K562 (cell line): Measurements from ENCODE around the gene ULBP2. TPM values are rescaled to one million over a fixed set of nuclear protein-coding genes. Genes with fewer than 3 reads are reported as not detected.
"Not testable (repeated sequence)": the region's sequence is repeated elsewhere in the genome, so short reads cannot be mapped to it uniquely, and the experiment has no call there.

Experiments
- ATAC-seq: fragments of 200-7000 bp; cut with Tn5 transposase; 3 replicates; pipeline ENCODE4 v1.9.1; 2020; ENCODE audit warnings: moderate library complexity
- BruUV-seq: library from RNA; stranded (reverse); fragments of 400-500 nt; replicated peaks from 2 replicates; lab custom pipeline; 2021; lab: Mats Ljungman, UMichigan
- CTCF ChIA-PET: fragments of 300-600 bp; formaldehyde crosslinking; extraction: SDS; loops from one replicate; lab custom pipeline; 2021; ENCODE audit warnings: low intra/inter-chr PET ratio; lab: Yijun Ruan, JAX
- POLR2A ChIA-PET: fragments of 300-600, 350-650 bp; sonication (Branson Sonifier 250); formaldehyde crosslinking; extraction: SDS; loops from one replicate; lab custom pipeline; 2021; ENCODE audit warnings: antibody characterized with exemption, inconsistent platforms; lab: Yijun Ruan, JAX
- DNase-seq, 4 experiments: peaks; one replicate each; pipeline versions ENCODE4 v3.0.0 to v3.0.0-alpha.2; 2011 to 2018; ENCODE audit warnings: low spot score in 3 of 4, mixed read lengths in 3 of 4; ENCODE audit errors: extremely low read depth in 1 of 4
- FAIRE-seq: peaks from 2 replicates; lab custom pipeline; 2011; peaks lifted over from hg19 to GRCh38; lab: Jason Lieb, UNC
- H2AFZ ChIP-seq: 2 replicates; pipeline ENCODE4 v1.6.0; 2011; ENCODE audit warnings: low read depth, low read length, control low read depth, inconsistent platforms
- H3K27ac ChIP-seq: fragments of 200-600 bp; 3 replicates; pipeline ENCODE4 v1.8.0; 2011; ENCODE audit warnings: low read depth, mild to moderate bottlenecking, control low read depth, inconsistent platforms, low read length, moderate library complexity, mixed read lengths; ENCODE audit errors: extremely low read depth
- H3K27me3 ChIP-seq, 2 experiments: fragments of 300-600 bp in 1 of 2; 2 replicates in 1 of 2; 3 replicates in 1 of 2; pipeline versions ENCODE4 v1.6.0 to v1.8.0; 2011; ENCODE audit warnings: inconsistent platforms in 2 of 2, low read length in 2 of 2, mild to moderate bottlenecking in 1 of 2, mixed read lengths in 1 of 2, moderate library complexity in 1 of 2; ENCODE audit not compliant: control insufficient read depth in 2 of 2, insufficient read depth in 2 of 2
- H3K36me3 ChIP-seq: fragments of 300-600 bp; 3 replicates; pipeline ENCODE4 v1.8.0; 2011; ENCODE audit warnings: mild to moderate bottlenecking, low read length, inconsistent platforms; ENCODE audit not compliant: control insufficient read depth, insufficient read depth
- H3K4me1 ChIP-seq, 2 experiments: fragments of 200-600 bp in 1 of 2; replicated peaks in 1 of 2; 2 replicates in 1 of 2; 3 replicates in 1 of 2; pipeline versions ENCODE4 v1.5.1 to v1.8.0; 2011; ENCODE audit warnings: inconsistent platforms in 2 of 2, low read length in 2 of 2, mild to moderate bottlenecking in 1 of 2, mixed read lengths in 1 of 2, moderate library complexity in 1 of 2; ENCODE audit not compliant: control insufficient read depth in 2 of 2, insufficient read depth in 2 of 2
- H3K4me2 ChIP-seq: 2 replicates; pipeline ENCODE4 v1.6.1; 2011; ENCODE audit warnings: low read length, control low read depth, inconsistent platforms, mixed read lengths; ENCODE audit not compliant: insufficient read depth
- H3K4me3 ChIP-seq: fragments of 200-600 bp; sonication (generic), shearing (Covaris generic); 2 replicates; pipeline ENCODE4 v1.5.1; 2016; ENCODE audit warnings: control low read depth, inconsistent platforms
- H3K79me2 ChIP-seq: fragments of 200-600 bp; 3 replicates; pipeline ENCODE4 v1.8.0; 2011; ENCODE audit warnings: low read length, inconsistent platforms; ENCODE audit not compliant: control insufficient read depth, insufficient read depth
- H3K9ac ChIP-seq, 2 experiments: 2 replicates each; pipeline versions ENCODE4 v1.6.0 to v1.6.1; 2011; ENCODE audit warnings: low read depth in 2 of 2, low read length in 2 of 2, control low read depth in 1 of 2, inconsistent platforms in 1 of 2, mild to moderate bottlenecking in 1 of 2, mixed read lengths in 1 of 2; ENCODE audit not compliant: insufficient read depth in 1 of 2
- H3K9me1 ChIP-seq: one replicate; pipeline ENCODE4 v1.6.0; 2011; ENCODE audit warnings: inconsistent platforms, mild to moderate bottlenecking, low read length, moderate library complexity; ENCODE audit not compliant: control insufficient read depth, insufficient read depth
- H3K9me3 ChIP-seq: replicated peaks from 2 replicates; pipeline ENCODE4 v1.5.1; 2011; ENCODE audit warnings: low read depth, low read length, inconsistent platforms; ENCODE audit not compliant: control insufficient read depth, insufficient read depth
- H4K20me1 ChIP-seq: replicated peaks from 2 replicates; pipeline ENCODE4 v1.6.1; 2011; ENCODE audit warnings: low read length, inconsistent platforms, mixed read lengths; ENCODE audit not compliant: control insufficient read depth, insufficient read depth
- LARP7 ChIP-seq: fragments of 450-650 bp; IDR thresholded peaks from 2 replicates; pipeline ENCODE4 v1.6.1; 2016
- MAFG ChIP-seq: fragments of 450-650 bp; conservative IDR thresholded peaks from 2 replicates; pipeline ENCODE4 v1.6.1; 2016; ENCODE audit warnings: missing genetic modification characterization, missing compliant biosample characterization
- NONO ChIP-seq, 2 experiments: fragments of 200-400 bp in 1 of 2; fragments of 450-650 bp in 1 of 2; formaldehyde crosslinking in 1 of 2; IDR thresholded peaks; 2 replicates each; pipeline ENCODE4 v1.6.1; 2017; ENCODE audit warnings: low read depth in 2 of 2, mild to moderate bottlenecking in 2 of 2, moderate library complexity in 2 of 2, low read length in 1 of 2
- PREB ChIP-seq: sonication (generic); formaldehyde crosslinking; IDR thresholded peaks from 2 replicates; pipeline ENCODE4 v1.8.1; 2023; ENCODE audit warnings: mild to moderate bottlenecking, missing genetic modification reagents
- PRPF4 ChIP-seq: fragments of 200-400 bp; formaldehyde crosslinking; IDR thresholded peaks from one replicate; pipeline ENCODE4 v1.6.1; 2017; ENCODE audit warnings: low read length, low read depth, mild to moderate bottlenecking; ENCODE audit not compliant: insufficient read depth, poor library complexity, severe bottlenecking
- RB1 ChIP-seq: fragments of 450-650 bp; IDR thresholded peaks from 2 replicates; pipeline ENCODE4 v1.6.1; 2017; ENCODE audit warnings: low read depth, mild to moderate bottlenecking
- RFX1 ChIP-seq: fragments of 450-650 bp; IDR thresholded peaks from 2 replicates; pipeline ENCODE4 v1.6.1; 2016; ENCODE audit warnings: mild to moderate bottlenecking, moderate library complexity
- UBTF ChIP-seq, 2 experiments: IDR thresholded peaks; 2 replicates each; pipeline ENCODE4 v1.6.1; 2012; ENCODE audit warnings: improper control_type of control experiment in 2 of 2, low read depth in 2 of 2, low read length in 2 of 2, borderline replicate concordance in 1 of 2
- USF1 ChIP-seq: sonication (generic); formaldehyde crosslinking; IDR thresholded peaks from 2 replicates; pipeline ENCODE4 v1.9.0; 2022; ENCODE audit warnings: mild to moderate bottlenecking, missing genetic modification reagents
- ZNF121 ChIP-seq: sonication (generic); formaldehyde crosslinking; conservative IDR thresholded peaks from 2 replicates; pipeline ENCODE4 v1.8.0; 2022; ENCODE audit warnings: missing genetic modification reagents
- ZNF436 ChIP-seq: fragments of 250-450, 450-650 bp; sonication (Bioruptor Pico); formaldehyde crosslinking; IDR thresholded peaks from 2 replicates; pipeline ENCODE4 v1.7.0; 2020; ENCODE audit warnings: mild to moderate bottlenecking
- WGBS: fragments of 100-300 bp; shearing (Covaris generic); methylation state at CpG from one replicate; pipeline ENCODE4 v1.1.6; 2016; ENCODE audit warnings: low coverage, mixed read lengths; ENCODE audit not compliant: insufficient coverage; ENCODE audit errors: missing lambda C conversion rate; 5-methylcytosine and 5-hydroxymethylcytosine counted together
- in situ Hi-C: fragments of 300-500 bp; cut with MboI; formaldehyde crosslinking; loops from 4 replicates; pipeline ENCODE4 v1.15.0; 2018; ENCODE audit warnings: inconsistent platforms, mixed read lengths
- intact Hi-C: fragments of 100-400 bp; cut with micrococcal nuclease; formaldehyde crosslinking; loops from 2 replicates; pipeline ENCODE4 v1.14.2; 2022
- polyA plus RNA-seq, 8 experiments: library from polyadenylated mRNA; depleted of rRNA in 4 of 8; stranded (reverse) in 5 of 8; unstranded in 3 of 8; fragments of >200 nt; fragmentation: Nextera tagmentation in 2 of 8; fragmentation: Illumina TruSeq in 1 of 8; extraction: Ambion mirVana in 2 of 8; extraction: Trizol in 1 of 8; gene quantifications; 2 replicates each; pipeline versions ENCODE4 v1.2.1 to v1.2.3, GENCODE V29; 2011 to 2014; ENCODE audit warnings: inconsistent platforms in 1 of 8, missing spikeins in 1 of 8
- total RNA-seq, 7 experiments: library from RNA; depleted of rRNA in 6 of 7; stranded (reverse); fragments of >200 nt in 6 of 7; fragmentation: Illumina TruSeq in 2 of 7; extraction: Trizol in 2 of 7; gene quantifications; 2 replicates each; pipeline versions ENCODE4 v1.2.1 to v1.2.3, GENCODE V29; 2011 to 2021; ENCODE audit warnings: low replicate concordance in 1 of 7

ULBP2 gene
- total and polyA plus RNA-seq, 9 of the 15 experiments (the other 6 are each of a cell fraction or from before 2014, with no cell fraction given) = 0.50 to 5.3 (median 1.2) TPM

GRCh38 chr6:149959806-149960205, 18.0 kb downstream of the ULBP2 start:
- peaks cover 11 to 13% of the 10 kb centered on the region in 2 experiments; a peak in 4 of 5 replicates for H3K27me3 ChIP-seq
- CTCF ChIA-PET = interaction anchor here (0.6 kb wide), 1 partner anchor 436 kb away, joined by 3 read pairs; no protein-coding TSS in a partner anchor

GRCh38 chr6:149960488-149960887, 18.7 kb downstream of the ULBP2 start:
- intact Hi-C loops (no loop called here), in situ Hi-C loops (no loop called here)
- POLR2A ChIA-PET = interaction anchor here (1.0 to 1.3 kb wide), 2 partner anchors 10 to 50 kb away, joined by 3 to 5 read pairs; no protein-coding TSS in a partner anchor
- Histone ChIP-seq H3K4me2 (no peak overlapping the region), H3K4me3 (no peak overlapping the region), H3K9ac (no peak overlapping the region; a peak in 1 of 4 replicates), H3K36me3 (no peaks in the 10 kb centered on the region), H4K20me1 (no peaks in the 10 kb centered on the region), H3K4me1 (peaks cover 9 to 21% of the 10 kb centered on the region in 2 experiments; a peak in 4 of 5 replicates), H2AFZ (no peak overlapping the region), H3K27me3 (peaks cover 7 to 11% of the 10 kb centered on the region in 2 experiments; a peak in 4 of 5 replicates), H3K9me3 (peaks cover 10% of the 10 kb centered on the region), H3K27ac (no peak overlapping the region), H3K79me2 (no peaks in the 10 kb centered on the region), H3K9me1 (no peaks in the 10 kb centered on the region)
- ATAC-seq (no peak), FAIRE-seq (no peak), DNase-seq (no peak)
- no TSS peak for BruUV-seq
- CTCF ChIA-PET = interaction anchor here (0.6 kb wide), 1 partner anchor 435 kb away, joined by 3 read pairs; no protein-coding TSS in a partner anchor
- WGBS = 21% methylated on average over 6 of the region's 6 CpGs
- TF ChIP-seq NONO (IDR thresholded peaks at IDR 0.05; ENCODE audit: low read depth in 2 of 2, low read length in 1 of 2) (no peak), USF1 (no peak), RB1 (no peak), UBTF (IDR thresholded peaks at IDR 0.05; ENCODE audit: borderline replicate concordance in 1 of 2, low read depth in 2 of 2, low read length in 2 of 2) (no peak), MAFG (tag) (no peak), ZNF436 (CRISPR knock-in tag) (no peak), PREB (CRISPR knock-in tag) (no peak), PRPF4 (no peak), LARP7 (no peak)

More at GRCh38 chr6:149959806-149960205, 18.0 kb downstream of the ULBP2 start:
- H3K9ac ChIP-seq, H3K79me2 ChIP-seq, FAIRE-seq, H2AFZ ChIP-seq, H3K9me3 ChIP-seq, BruUV-seq, in situ Hi-C loops, H3K9me1 ChIP-seq, H3K36me3 ChIP-seq, H3K4me2 ChIP-seq, DNase-seq, H4K20me1 ChIP-seq, intact Hi-C loops, ATAC-seq, H3K4me3 ChIP-seq, H3K27ac ChIP-seq: not testable (repeated sequence)
- POLR2A ChIA-PET = interaction anchor here (1.0 kb wide), 1 partner anchor 51 kb away, joined by 3 read pairs; no protein-coding TSS in a partner anchor
- WGBS = 4% methylated on average over 2 of the region's 4 CpGs
- peaks cover 9 to 21% of the 10 kb centered on the region in 2 experiments; a peak in 4 of 5 replicates for H3K4me1 ChIP-seq
- peak; percentile 53; the same call in 1 of the 2 replicates for TF ChIP-seq ZNF121 (CRISPR knock-in tag)
- peak; percentile 13; the same call in 1 of the 2 replicates for TF ChIP-seq RFX1
